Mammary epithelial cell (primary cell): ENCODE measurements around the gene PIGW.

Source experiments
- EZH2 ChIP-seq: IDR thresholded peaks from 2 replicates; pipeline ENCODE4 v1.6.1; 2012; ENCODE audit warnings: low read length, inconsistent platforms, borderline replicate concordance
- TF ChIP-seq, protein P1 (sequence below), 2 donors: IDR thresholded peaks in 1 of 2; conservative IDR thresholded peaks in 1 of 2; 2 replicates each; pipeline ENCODE4 v1.5.1; 2011 to 2012; ENCODE audit warnings: inconsistent platforms in 2 of 2, low read length in 2 of 2, mild to moderate bottlenecking in 2 of 2, control low read depth in 1 of 2, low read depth in 1 of 2; ENCODE audit not compliant: insufficient read depth in 1 of 2; ENCODE audit errors: extremely low read depth in 1 of 2

DNA sequence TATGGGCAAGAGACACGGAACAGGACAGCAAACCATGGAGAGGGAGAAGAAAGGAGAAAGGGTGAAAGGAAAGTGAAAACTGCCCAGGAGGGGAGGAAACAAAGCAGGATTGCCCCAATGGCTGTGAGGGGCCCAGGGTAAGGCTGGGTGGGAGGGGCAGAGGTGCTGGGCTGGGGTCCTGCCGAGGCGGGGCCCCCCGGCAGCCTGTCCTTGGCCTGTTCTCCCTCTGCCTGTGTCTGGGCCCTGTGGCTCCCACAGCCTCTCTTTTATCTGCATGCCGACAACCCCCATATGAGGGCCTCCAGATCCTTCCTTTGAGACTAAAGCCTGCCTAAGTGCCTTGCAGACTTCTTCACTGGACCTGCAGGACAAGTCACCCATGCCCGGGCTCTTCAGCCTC is 32.8 kb upstream of the PIGW start:
- TF ChIP-seq, protein P1, sequence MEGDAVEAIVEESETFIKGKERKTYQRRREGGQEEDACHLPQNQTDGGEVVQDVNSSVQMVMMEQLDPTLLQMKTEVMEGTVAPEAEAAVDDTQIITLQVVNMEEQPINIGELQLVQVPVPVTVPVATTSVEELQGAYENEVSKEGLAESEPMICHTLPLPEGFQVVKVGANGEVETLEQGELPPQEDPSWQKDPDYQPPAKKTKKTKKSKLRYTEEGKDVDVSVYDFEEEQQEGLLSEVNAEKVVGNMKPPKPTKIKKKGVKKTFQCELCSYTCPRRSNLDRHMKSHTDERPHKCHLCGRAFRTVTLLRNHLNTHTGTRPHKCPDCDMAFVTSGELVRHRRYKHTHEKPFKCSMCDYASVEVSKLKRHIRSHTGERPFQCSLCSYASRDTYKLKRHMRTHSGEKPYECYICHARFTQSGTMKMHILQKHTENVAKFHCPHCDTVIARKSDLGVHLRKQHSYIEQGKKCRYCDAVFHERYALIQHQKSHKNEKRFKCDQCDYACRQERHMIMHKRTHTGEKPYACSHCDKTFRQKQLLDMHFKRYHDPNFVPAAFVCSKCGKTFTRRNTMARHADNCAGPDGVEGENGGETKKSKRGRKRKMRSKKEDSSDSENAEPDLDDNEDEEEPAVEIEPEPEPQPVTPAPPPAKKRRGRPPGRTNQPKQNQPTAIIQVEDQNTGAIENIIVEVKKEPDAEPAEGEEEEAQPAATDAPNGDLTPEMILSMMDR (conservative IDR thresholded peaks at IDR 0.05 in 1 of 2, IDR thresholded peaks at IDR 0.05 in 1 of 2; ENCODE audit: extremely low read depth in 1 of 2, insufficient read depth in 1 of 2, low read depth in 1 of 2, low read length in 2 of 2): no peak
- TF ChIP-seq EZH2: no peak
